ENCODE results near the gene MVK. TPM values are rescaled to one million over a fixed set of nuclear protein-coding genes. Genes with fewer than 3 reads are reported as not detected.

The MVK gene
- total and polyA plus RNA-seq, 2 experiments from 2014 or later, result 16.7 to 40.1 TPM

DNA sequence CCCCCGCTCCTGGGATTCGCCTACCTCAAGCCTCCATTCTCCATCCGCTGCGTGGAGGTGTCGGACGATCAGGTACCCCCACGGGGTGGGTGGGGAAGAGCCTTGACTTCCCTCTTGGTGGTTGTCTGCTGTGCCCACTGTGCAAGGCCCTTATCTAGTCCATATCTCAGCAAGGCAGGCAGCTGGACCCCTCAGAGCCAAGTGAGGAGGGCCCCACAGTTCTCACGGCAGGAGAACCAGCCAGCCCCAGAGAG is 40.2 kb upstream of the MVK start:
- no peaks in the 10 kb centered on the region for H3K79me2 ChIP-seq (replicated peaks; ENCODE audit: insufficient read depth)
- Mint-ChIP-seq H3K27ac (0 out of 2 replicates have a peak overlapping the region, but pooled peaks have one; percentile 56), H3K4me3 (no peak overlapping the region), H3K4me1 (peaks cover 11% of the 10 kb centered on the region), H3K27me3 (ENCODE audit: insufficient read depth, low read depth, poor library complexity) (peaks cover 7% of the 10 kb centered on the region), H3K36me3 (ENCODE audit: low read depth) (no peaks in the 10 kb centered on the region; the same call in 2 of the 3 replicates), H3K9me3 (no peaks in the 10 kb centered on the region)
- TF ChIP-seq EZH2phosphoT487 (IDR thresholded peaks at IDR 0.05; ENCODE audit: unreplicated experiment) (no peak), ZNF114 (CRISPR knock-in tag; IDR thresholded peaks at IDR 0.05) (no peak), JUNB (IDR thresholded peaks at IDR 0.05; ENCODE audit: unreplicated experiment) (no peak), POLR2AphosphoS5 (IDR thresholded peaks at IDR 0.05; ENCODE audit: low read depth) (no peak), NANOG (IDR thresholded peaks at IDR 0.05; ENCODE audit: borderline replicate concordance) (no peak), EZH2 (IDR thresholded peaks at IDR 0.05; ENCODE audit: low read depth, unreplicated experiment) (no peak), ZNF331 (CRISPR knock-in tag; IDR thresholded peaks at IDR 0.05; ENCODE audit: low read depth) (no peak), STAT1 (IDR thresholded peaks at IDR 0.05; ENCODE audit: unreplicated experiment) (no peak)
- TF ChIP-seq, protein P1, sequence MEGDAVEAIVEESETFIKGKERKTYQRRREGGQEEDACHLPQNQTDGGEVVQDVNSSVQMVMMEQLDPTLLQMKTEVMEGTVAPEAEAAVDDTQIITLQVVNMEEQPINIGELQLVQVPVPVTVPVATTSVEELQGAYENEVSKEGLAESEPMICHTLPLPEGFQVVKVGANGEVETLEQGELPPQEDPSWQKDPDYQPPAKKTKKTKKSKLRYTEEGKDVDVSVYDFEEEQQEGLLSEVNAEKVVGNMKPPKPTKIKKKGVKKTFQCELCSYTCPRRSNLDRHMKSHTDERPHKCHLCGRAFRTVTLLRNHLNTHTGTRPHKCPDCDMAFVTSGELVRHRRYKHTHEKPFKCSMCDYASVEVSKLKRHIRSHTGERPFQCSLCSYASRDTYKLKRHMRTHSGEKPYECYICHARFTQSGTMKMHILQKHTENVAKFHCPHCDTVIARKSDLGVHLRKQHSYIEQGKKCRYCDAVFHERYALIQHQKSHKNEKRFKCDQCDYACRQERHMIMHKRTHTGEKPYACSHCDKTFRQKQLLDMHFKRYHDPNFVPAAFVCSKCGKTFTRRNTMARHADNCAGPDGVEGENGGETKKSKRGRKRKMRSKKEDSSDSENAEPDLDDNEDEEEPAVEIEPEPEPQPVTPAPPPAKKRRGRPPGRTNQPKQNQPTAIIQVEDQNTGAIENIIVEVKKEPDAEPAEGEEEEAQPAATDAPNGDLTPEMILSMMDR (conservative IDR thresholded peaks at IDR 0.05; ENCODE audit: low read depth in 2 of 2), result no peak
- TF ChIP-seq, protein P2, sequence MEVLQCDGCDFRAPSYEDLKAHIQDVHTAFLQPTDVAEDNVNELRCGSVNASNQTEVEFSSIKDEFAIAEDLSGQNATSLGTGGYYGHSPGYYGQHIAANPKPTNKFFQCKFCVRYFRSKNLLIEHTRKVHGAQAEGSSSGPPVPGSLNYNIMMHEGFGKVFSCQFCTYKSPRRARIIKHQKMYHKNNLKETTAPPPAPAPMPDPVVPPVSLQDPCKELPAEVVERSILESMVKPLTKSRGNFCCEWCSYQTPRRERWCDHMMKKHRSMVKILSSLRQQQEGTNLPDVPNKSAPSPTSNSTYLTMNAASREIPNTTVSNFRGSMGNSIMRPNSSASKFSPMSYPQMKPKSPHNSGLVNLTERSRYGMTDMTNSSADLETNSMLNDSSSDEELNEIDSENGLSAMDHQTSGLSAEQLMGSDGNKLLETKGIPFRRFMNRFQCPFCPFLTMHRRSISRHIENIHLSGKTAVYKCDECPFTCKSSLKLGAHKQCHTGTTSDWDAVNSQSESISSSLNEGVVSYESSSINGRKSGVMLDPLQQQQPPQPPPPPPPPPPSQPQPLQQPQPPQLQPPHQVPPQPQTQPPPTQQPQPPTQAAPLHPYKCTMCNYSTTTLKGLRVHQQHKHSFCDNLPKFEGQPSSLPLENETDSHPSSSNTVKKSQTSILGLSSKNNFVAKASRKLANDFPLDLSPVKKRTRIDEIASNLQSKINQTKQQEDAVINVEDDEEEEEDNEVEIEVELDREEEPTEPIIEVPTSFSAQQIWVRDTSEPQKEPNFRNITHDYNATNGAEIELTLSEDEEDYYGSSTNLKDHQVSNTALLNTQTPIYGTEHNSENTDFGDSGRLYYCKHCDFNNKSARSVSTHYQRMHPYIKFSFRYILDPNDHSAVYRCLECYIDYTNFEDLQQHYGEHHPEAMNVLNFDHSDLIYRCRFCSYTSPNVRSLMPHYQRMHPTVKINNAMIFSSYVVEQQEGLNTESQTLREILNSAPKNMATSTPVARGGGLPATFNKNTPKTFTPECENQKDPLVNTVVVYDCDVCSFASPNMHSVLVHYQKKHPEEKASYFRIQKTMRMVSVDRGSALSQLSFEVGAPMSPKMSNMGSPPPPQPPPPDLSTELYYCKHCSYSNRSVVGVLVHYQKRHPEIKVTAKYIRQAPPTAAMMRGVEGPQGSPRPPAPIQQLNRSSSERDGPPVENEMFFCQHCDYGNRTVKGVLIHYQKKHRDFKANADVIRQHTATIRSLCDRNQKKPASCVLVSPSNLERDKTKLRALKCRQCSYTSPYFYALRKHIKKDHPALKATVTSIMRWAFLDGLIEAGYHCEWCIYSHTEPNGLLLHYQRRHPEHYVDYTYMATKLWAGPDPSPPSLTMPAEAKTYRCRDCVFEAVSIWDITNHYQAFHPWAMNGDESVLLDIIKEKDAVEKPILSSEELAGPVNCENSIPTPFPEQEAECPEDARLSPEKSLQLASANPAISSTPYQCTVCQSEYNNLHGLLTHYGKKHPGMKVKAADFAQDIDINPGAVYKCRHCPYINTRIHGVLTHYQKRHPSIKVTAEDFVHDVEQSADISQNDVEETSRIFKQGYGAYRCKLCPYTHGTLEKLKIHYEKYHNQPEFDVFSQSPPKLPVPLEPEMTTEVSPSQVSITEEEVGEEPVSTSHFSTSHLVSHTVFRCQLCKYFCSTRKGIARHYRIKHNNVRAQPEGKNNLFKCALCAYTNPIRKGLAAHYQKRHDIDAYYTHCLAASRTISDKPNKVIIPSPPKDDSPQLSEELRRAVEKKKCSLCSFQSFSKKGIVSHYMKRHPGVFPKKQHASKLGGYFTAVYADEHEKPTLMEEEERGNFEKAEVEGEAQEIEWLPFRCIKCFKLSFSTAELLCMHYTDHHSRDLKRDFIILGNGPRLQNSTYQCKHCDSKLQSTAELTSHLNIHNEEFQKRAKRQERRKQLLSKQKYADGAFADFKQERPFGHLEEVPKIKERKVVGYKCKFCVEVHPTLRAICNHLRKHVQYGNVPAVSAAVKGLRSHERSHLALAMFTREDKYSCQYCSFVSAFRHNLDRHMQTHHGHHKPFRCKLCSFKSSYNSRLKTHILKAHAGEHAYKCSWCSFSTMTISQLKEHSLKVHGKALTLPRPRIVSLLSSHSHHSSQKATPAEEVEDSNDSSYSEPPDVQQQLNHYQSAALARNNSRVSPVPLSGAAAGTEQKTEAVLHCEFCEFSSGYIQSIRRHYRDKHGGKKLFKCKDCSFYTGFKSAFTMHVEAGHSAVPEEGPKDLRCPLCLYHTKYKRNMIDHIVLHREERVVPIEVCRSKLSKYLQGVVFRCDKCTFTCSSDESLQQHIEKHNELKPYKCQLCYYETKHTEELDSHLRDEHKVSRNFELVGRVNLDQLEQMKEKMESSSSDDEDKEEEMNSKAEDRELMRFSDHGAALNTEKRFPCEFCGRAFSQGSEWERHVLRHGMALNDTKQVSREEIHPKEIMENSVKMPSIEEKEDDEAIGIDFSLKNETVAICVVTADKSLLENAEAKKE (CRISPR knock-in tag; IDR thresholded peaks at IDR 0.05), result no peak
- TF ChIP-seq, protein P3, sequence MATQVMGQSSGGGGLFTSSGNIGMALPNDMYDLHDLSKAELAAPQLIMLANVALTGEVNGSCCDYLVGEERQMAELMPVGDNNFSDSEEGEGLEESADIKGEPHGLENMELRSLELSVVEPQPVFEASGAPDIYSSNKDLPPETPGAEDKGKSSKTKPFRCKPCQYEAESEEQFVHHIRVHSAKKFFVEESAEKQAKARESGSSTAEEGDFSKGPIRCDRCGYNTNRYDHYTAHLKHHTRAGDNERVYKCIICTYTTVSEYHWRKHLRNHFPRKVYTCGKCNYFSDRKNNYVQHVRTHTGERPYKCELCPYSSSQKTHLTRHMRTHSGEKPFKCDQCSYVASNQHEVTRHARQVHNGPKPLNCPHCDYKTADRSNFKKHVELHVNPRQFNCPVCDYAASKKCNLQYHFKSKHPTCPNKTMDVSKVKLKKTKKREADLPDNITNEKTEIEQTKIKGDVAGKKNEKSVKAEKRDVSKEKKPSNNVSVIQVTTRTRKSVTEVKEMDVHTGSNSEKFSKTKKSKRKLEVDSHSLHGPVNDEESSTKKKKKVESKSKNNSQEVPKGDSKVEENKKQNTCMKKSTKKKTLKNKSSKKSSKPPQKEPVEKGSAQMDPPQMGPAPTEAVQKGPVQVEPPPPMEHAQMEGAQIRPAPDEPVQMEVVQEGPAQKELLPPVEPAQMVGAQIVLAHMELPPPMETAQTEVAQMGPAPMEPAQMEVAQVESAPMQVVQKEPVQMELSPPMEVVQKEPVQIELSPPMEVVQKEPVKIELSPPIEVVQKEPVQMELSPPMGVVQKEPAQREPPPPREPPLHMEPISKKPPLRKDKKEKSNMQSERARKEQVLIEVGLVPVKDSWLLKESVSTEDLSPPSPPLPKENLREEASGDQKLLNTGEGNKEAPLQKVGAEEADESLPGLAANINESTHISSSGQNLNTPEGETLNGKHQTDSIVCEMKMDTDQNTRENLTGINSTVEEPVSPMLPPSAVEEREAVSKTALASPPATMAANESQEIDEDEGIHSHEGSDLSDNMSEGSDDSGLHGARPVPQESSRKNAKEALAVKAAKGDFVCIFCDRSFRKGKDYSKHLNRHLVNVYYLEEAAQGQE (IDR thresholded peaks at IDR 0.05; ENCODE audit: unreplicated experiment), result no peak
- DNase-seq (ENCODE audit: low spot score) (no peak), ATAC-seq (no peak)
- H3K36me3 ChIP-seq (ENCODE audit: insufficient read depth), result no peaks in the 10 kb centered on the region
- H3K9me2 ChIP-seq (ENCODE audit: insufficient read depth), result no peaks in the 10 kb centered on the region
- no peak overlapping the region for H3K4me3 ChIP-seq
- H3F3A ChIP-seq (replicated peaks; ENCODE audit: low read depth), result no peaks in the 10 kb centered on the region
- H3K4me1 ChIP-seq (ENCODE audit: insufficient read depth), result 0 out of 2 replicates have a peak, but pooled peaks cover 7% of the 10 kb centered on the region
- H3K4me2 ChIP-seq, result no peak overlapping the region
- H3K27me3 ChIP-seq (ENCODE audit: insufficient read depth), result no peaks in the 10 kb centered on the region
- H4K20me1 ChIP-seq (replicated peaks; ENCODE audit: insufficient read depth), result no peaks in the 10 kb centered on the region
- H3K27ac ChIP-seq (ENCODE audit: low read depth), result no peak overlapping the region
- no peak overlapping the region for H2AFZ ChIP-seq
